SK-N-SH treated with all-trans-retinoic acid at 6 μM for 48 hours (cell line): Measurements from ENCODE around the gene WNT1.

ENCODE experiments used
- ATAC-seq: fragments of 200-7000 bp; cut with Tn5 transposase; 3 replicates; pipeline ENCODE4 v1.9.1; 2020; ENCODE audit warnings: mild to moderate bottlenecking, moderate library complexity
- ARNTL ChIP-seq: fragments of 450-650 bp; formaldehyde crosslinking; IDR thresholded peaks from 2 replicates; pipeline ENCODE4 v1.5.0; 2020; ENCODE audit warnings: low read depth, mild to moderate bottlenecking, moderate library complexity, borderline replicate concordance
- BACH2 ChIP-seq: fragments of 250-450 bp; sonication (Bioruptor Pico); IDR thresholded peaks from 2 replicates; pipeline ENCODE4 v1.9.0; 2021; ENCODE audit warnings: mild to moderate bottlenecking, borderline replicate concordance
- CREB5 ChIP-seq: fragments of 250-450 bp; sonication (Bioruptor Pico); IDR thresholded peaks from 2 replicates; pipeline ENCODE4 v1.5.1; 2020; ENCODE audit warnings: low read depth, mild to moderate bottlenecking, moderate library complexity
- CSDC2 ChIP-seq: fragments of 250-450 bp; sonication (Bioruptor Pico); IDR thresholded peaks from 2 replicates; pipeline ENCODE4 v1.5.0; 2020; ENCODE audit warnings: mild to moderate bottlenecking, moderate library complexity
- CSRNP3 ChIP-seq: fragments of 250-450 bp; sonication (Bioruptor Pico); IDR thresholded peaks from 2 replicates; pipeline ENCODE4 v1.5.1; 2021; ENCODE audit warnings: mild to moderate bottlenecking, moderate library complexity
- ESRRG ChIP-seq: fragments of 250-450 bp; sonication (Bioruptor Pico); IDR thresholded peaks from 2 replicates; pipeline ENCODE4 v1.6.1; 2021; ENCODE audit warnings: mild to moderate bottlenecking
- GLIS3 ChIP-seq: fragments of 250-450 bp; sonication (Bioruptor Pico); IDR thresholded peaks from 2 replicates; pipeline ENCODE4 v1.5.0; 2020; ENCODE audit warnings: mild to moderate bottlenecking, moderate library complexity
- ISL1 ChIP-seq: fragments of 250-450 bp; sonication (Bioruptor Pico); IDR thresholded peaks from 2 replicates; pipeline ENCODE4 v2.1.2; 2022; ENCODE audit warnings: mild to moderate bottlenecking, moderate library complexity
- OSR1 ChIP-seq: fragments of 250-450 bp; sonication (Bioruptor Pico); IDR thresholded peaks from 2 replicates; pipeline ENCODE4 v1.8.0; 2022; ENCODE audit warnings: moderate library complexity, mild to moderate bottlenecking, inconsistent platforms
- PATZ1 ChIP-seq: fragments of 250-450 bp; sonication (Bioruptor Pico); IDR thresholded peaks from 2 replicates; pipeline ENCODE4 v1.8.0; 2020; ENCODE audit warnings: mild to moderate bottlenecking, moderate library complexity, borderline replicate concordance
- POU6F1 ChIP-seq: fragments of 250-450 bp; sonication (Bioruptor Pico); IDR thresholded peaks from 2 replicates; pipeline ENCODE4 v1.8.0; 2021; ENCODE audit warnings: low read depth, mild to moderate bottlenecking, moderate library complexity, borderline replicate concordance
- PPARA ChIP-seq: fragments of 250-450 bp; sonication (Bioruptor Pico); IDR thresholded peaks from 2 replicates; pipeline ENCODE4 v1.5.0; 2020; ENCODE audit warnings: mild to moderate bottlenecking, borderline replicate concordance
- RARB ChIP-seq: fragments of 250-450 bp; sonication (Bioruptor Pico); IDR thresholded peaks from 2 replicates; pipeline ENCODE4 v1.8.0; 2021; ENCODE audit warnings: mild to moderate bottlenecking, moderate library complexity
- SNAI2 ChIP-seq: fragments of 250-450 bp; sonication (Bioruptor Pico); IDR thresholded peaks from 2 replicates; pipeline ENCODE4 v1.5.0; 2020; ENCODE audit warnings: mild to moderate bottlenecking, moderate library complexity
- TCF4 ChIP-seq: fragments of 250-450 bp; sonication (Bioruptor Pico); IDR thresholded peaks from 2 replicates; pipeline ENCODE4 v1.8.0; 2021; ENCODE audit warnings: mild to moderate bottlenecking, moderate library complexity, borderline replicate concordance
- TOX ChIP-seq: fragments of 250-450 bp; sonication (Bioruptor Pico); IDR thresholded peaks from 2 replicates; pipeline ENCODE4 v1.8.0; 2021; ENCODE audit warnings: mild to moderate bottlenecking, moderate library complexity, borderline replicate concordance
- TSHZ2 ChIP-seq: fragments of 250-450 bp; sonication (Bioruptor Pico); IDR thresholded peaks from 2 replicates; pipeline ENCODE4 v1.5.0; 2020; ENCODE audit warnings: mild to moderate bottlenecking, moderate library complexity
- ZC3H10 ChIP-seq: fragments of 250-450 bp; sonication (Bioruptor Pico); IDR thresholded peaks from 2 replicates; pipeline ENCODE4 v1.5.1; 2021; ENCODE audit warnings: mild to moderate bottlenecking, moderate library complexity
- ZFP3 ChIP-seq: fragments of 250-450 bp; sonication (Bioruptor Pico); IDR thresholded peaks from 2 replicates; pipeline ENCODE4 v1.5.0; 2020; ENCODE audit warnings: mild to moderate bottlenecking, moderate library complexity
- ZFP30 ChIP-seq: fragments of 450-650 bp; formaldehyde crosslinking; IDR thresholded peaks from 2 replicates; pipeline ENCODE4 v1.5.0; 2022; ENCODE audit warnings: mild to moderate bottlenecking, moderate library complexity
- ZNF565 ChIP-seq: fragments of 450-650 bp; formaldehyde crosslinking; conservative IDR thresholded peaks from 2 replicates; pipeline ENCODE4 v1.5.0; 2020; ENCODE audit warnings: low read depth, mild to moderate bottlenecking, moderate library complexity
- ZNF70 ChIP-seq: fragments of 450-650 bp; formaldehyde crosslinking; IDR thresholded peaks from 2 replicates; pipeline ENCODE4 v1.5.0; 2020; ENCODE audit warnings: mild to moderate bottlenecking, moderate library complexity
- ZNF8 ChIP-seq: fragments of 450-650 bp; formaldehyde crosslinking; IDR thresholded peaks from 2 replicates; pipeline ENCODE4 v1.5.0; 2020; ENCODE audit warnings: mild to moderate bottlenecking, moderate library complexity

The WNT1 gene

GRCh38 chr12:48940181-48940580 is 37.9 kb upstream of the WNT1 start:
- TF ChIP-seq CSRNP3 (no peak), ZFP30 (CRISPR knock-in tag) (no peak), ZNF70 (CRISPR knock-in tag) (no peak), POU6F1 (CRISPR knock-in tag) (no peak), OSR1 (CRISPR knock-in tag) (no peak), ZC3H10 (CRISPR knock-in tag) (no peak), ZNF8 (no peak), PPARA (CRISPR knock-in tag) (no peak), CSDC2 (CRISPR knock-in tag) (no peak)
- TF ChIP-seq, all 23 proteins: peak for 0
- no peak for ATAC-seq

GRCh38 chr12:48943221-48943620 is 34.9 kb upstream of the WNT1 start:
- TF ChIP-seq CSRNP3, result no peak
- no peak for TF ChIP-seq GLIS3 (CRISPR knock-in tag)
- no peak for TF ChIP-seq ARNTL (CRISPR knock-in tag)
- no peak for TF ChIP-seq ZC3H10 (CRISPR knock-in tag)
- TF ChIP-seq TCF4 (CRISPR knock-in tag), result no peak
- no peak for TF ChIP-seq SNAI2 (CRISPR knock-in tag)
- TF ChIP-seq ESRRG (CRISPR knock-in tag), result no peak
- no peak for TF ChIP-seq RARB (CRISPR knock-in tag)
- no peak for TF ChIP-seq ZFP3 (CRISPR knock-in tag)
- TF ChIP-seq ISL1 (CRISPR knock-in tag), result no peak
- no peak for TF ChIP-seq ZNF565 (CRISPR knock-in tag)
- ATAC-seq, result no peak

GRCh38 chr12:48946205-48946604 is 31.9 kb upstream of the WNT1 start:
- ATAC-seq, result no peak
- TF ChIP-seq ISL1 (CRISPR knock-in tag) (no peak), PATZ1 (CRISPR knock-in tag) (no peak), ZFP3 (CRISPR knock-in tag) (no peak), TOX (no peak), TSHZ2 (no peak), POU6F1 (CRISPR knock-in tag) (no peak), BACH2 (CRISPR knock-in tag) (no peak), ZNF70 (CRISPR knock-in tag) (no peak), RARB (CRISPR knock-in tag) (no peak), ARNTL (CRISPR knock-in tag) (no peak), CREB5 (no peak), OSR1 (CRISPR knock-in tag) (no peak), GLIS3 (CRISPR knock-in tag) (no peak), TCF4 (CRISPR knock-in tag) (no peak), ZFP30 (CRISPR knock-in tag) (no peak)
